Testis (tissue), 2 donors: ENCODE results near the gene EEIG2.
"Not testable (repeated sequence)": the region's sequence is repeated elsewhere in the genome, so short reads cannot be mapped to it uniquely, and the experiment has no call there.

Experiments
- POLR2A ChIP-seq: fragments of 450-650 bp; IDR thresholded peaks from one replicate; pipeline ENCODE4 v1.6.1; 2017; ENCODE audit warnings: antibody characterized with exemption, mild to moderate bottlenecking, moderate library complexity
- TF ChIP-seq, protein P1 (sequence below), 3 experiments: fragments of 450-650 bp in 2 of 3; fragments of 200-600 bp in 1 of 3; sonication (generic) in 1 of 3; IDR thresholded peaks; one replicate each; pipeline ENCODE4 v1.5.1; 2016 to 2019; ENCODE audit warnings: antibody characterized with exemption in 3 of 3, mild to moderate bottlenecking in 2 of 3, moderate library complexity in 1 of 3

DNA sequence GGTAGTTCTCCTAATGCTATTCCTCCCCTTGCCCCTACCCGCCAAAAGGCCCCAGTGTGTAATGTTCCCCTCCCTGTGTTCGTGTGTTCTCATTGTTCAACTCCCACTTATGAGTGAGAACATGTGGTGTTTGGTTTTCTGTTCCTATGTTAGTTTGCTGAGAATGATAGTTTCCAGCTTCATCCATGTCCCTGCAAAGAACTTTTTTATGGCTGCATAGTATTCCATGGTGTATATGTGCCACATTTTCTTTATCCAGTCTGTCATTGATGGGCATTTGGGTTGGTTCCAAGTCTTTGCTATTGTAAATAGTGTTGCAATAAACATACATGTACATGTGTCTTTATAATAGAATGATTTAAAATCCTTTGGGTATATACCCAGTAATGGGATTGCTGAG lies 46.0 kb upstream of the EEIG2 start:
- TF ChIP-seq, protein P1, sequence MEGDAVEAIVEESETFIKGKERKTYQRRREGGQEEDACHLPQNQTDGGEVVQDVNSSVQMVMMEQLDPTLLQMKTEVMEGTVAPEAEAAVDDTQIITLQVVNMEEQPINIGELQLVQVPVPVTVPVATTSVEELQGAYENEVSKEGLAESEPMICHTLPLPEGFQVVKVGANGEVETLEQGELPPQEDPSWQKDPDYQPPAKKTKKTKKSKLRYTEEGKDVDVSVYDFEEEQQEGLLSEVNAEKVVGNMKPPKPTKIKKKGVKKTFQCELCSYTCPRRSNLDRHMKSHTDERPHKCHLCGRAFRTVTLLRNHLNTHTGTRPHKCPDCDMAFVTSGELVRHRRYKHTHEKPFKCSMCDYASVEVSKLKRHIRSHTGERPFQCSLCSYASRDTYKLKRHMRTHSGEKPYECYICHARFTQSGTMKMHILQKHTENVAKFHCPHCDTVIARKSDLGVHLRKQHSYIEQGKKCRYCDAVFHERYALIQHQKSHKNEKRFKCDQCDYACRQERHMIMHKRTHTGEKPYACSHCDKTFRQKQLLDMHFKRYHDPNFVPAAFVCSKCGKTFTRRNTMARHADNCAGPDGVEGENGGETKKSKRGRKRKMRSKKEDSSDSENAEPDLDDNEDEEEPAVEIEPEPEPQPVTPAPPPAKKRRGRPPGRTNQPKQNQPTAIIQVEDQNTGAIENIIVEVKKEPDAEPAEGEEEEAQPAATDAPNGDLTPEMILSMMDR (IDR thresholded peaks at IDR 0.05): not testable (repeated sequence)
- TF ChIP-seq POLR2A: not testable (repeated sequence)
